Measurements from ENCODE around the gene TSPAN7. TPM values are rescaled to one million over a fixed set of nuclear protein-coding genes. Genes with fewer than 3 reads are reported as not detected.

TSPAN7 gene
- total RNA-seq, 1 experiment from 2014 or later: 3.5 TPM

DNA sequence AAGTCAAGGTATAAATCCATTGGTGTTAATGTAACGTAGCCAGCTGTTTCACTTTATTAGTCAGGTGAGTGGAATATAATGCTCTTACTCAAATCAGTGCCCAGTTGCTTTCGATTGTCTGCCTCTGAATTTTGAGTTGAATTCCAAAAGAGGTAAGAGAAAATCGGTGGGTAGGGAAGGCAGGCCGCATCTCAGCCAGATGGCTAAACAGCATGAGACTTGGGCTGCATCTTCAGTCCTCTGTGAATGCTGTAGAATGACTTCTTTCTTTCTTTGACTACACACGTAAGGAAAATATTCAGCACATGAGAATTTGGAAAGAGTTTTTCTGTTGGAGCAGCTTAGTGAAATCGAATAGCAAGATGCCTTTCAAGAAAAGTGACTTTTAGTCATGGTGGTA is 49.5 kb downstream of the TSPAN7 start:
- Histone ChIP-seq H3K4ac (ENCODE audit: low read depth, low read length) (no peak overlapping the region), H4K91ac (ENCODE audit: insufficient read length, low read depth, low read length) (no peak overlapping the region), H3K23ac (ENCODE audit: insufficient read length, low read depth, low read length) (no peak overlapping the region), H2BK20ac (ENCODE audit: low read depth, low read length, poor library complexity, severe bottlenecking) (no peak overlapping the region), H2AFZ (ENCODE audit: low read length) (no peak overlapping the region), H4K8ac (replicated peaks; ENCODE audit: insufficient read length, low read depth, low read length) (no peak overlapping the region), H4K5ac (ENCODE audit: insufficient read length, low read depth, low read length) (no peak overlapping the region), H3K23me2 (ENCODE audit: insufficient read length, low read depth, low read length, poor library complexity, severe bottlenecking) (no peaks in the 10 kb centered on the region), H2AK5ac (ENCODE audit: insufficient read length, low read length) (no peak overlapping the region), H3K79me2 (ENCODE audit: insufficient read depth, low read length) (no peaks in the 10 kb centered on the region), H3K9ac (ENCODE audit: extremely low read depth, insufficient read length, low read length) (no peak overlapping the region), H3K4me1 (ENCODE audit: insufficient read depth, low read length) (no peaks in the 10 kb centered on the region; the same call in 1 of the 2 replicates), H2BK5ac (ENCODE audit: insufficient read length, low read length) (no peak overlapping the region), H3K14ac (ENCODE audit: insufficient read depth, low read length) (no peak overlapping the region), H3K27ac (ENCODE audit: insufficient read length, low read depth, low read length) (no peak overlapping the region), H3K18ac (ENCODE audit: insufficient read length, low read depth, low read length) (no peak overlapping the region), H3T11ph (ENCODE audit: low read length) (no peak overlapping the region), H3K9me3 (ENCODE audit: control insufficient read depth, low read depth, low read length) (no peaks in the 10 kb centered on the region), H2BK120ac (ENCODE audit: low read depth, low read length, poor library complexity, severe bottlenecking) (no peak overlapping the region), H2BK15ac (ENCODE audit: low read depth, low read length) (no peak overlapping the region), H4K20me1 (ENCODE audit: control insufficient read depth, insufficient read depth, insufficient read length) (no peaks in the 10 kb centered on the region), H3K56ac (ENCODE audit: insufficient read length, low read depth, low read length) (no peak overlapping the region), H2BK12ac (ENCODE audit: insufficient read length, low read depth, low read length) (no peak overlapping the region), H3K4me2 (ENCODE audit: insufficient read depth, insufficient read length, low read length) (no peak overlapping the region), H3K27me3 (ENCODE audit: insufficient read depth, low read length) (no peaks in the 10 kb centered on the region), H3K79me1 (ENCODE audit: insufficient read depth, low read depth, low read length, poor library complexity, severe bottlenecking) (no peaks in the 10 kb centered on the region)
- Mint-ChIP-seq H3K27me3 (ENCODE audit: low read depth) (peaks cover 5% of the 10 kb centered on the region), H3K9me3 (peaks cover 45 to 53% of the 10 kb centered on the region in 2 experiments), H3K4me1 (peaks cover 5 to 7% of the 10 kb centered on the region in 2 experiments; a peak in 3 of 4 replicates), H3K4me3 (no peak overlapping the region), H3K27ac (0 out of 7 replicates have a peak overlapping the region, but pooled peaks of 2 of the 3 experiments have one; percentile 27 to 28), H3K36me3 (ENCODE audit: insufficient read depth in 1 of 3, low read depth in 3 of 3) (no peaks in the 10 kb centered on the region; a peak in 3 of 7 replicates)
- no CpG with 5 or more reads among the region's 6 CpGs for WGBS (ENCODE audit: extremely low coverage, insufficient read length, low lambda C conversion rate)
- no peak for DNase-seq
- TF ChIP-seq, protein P1, sequence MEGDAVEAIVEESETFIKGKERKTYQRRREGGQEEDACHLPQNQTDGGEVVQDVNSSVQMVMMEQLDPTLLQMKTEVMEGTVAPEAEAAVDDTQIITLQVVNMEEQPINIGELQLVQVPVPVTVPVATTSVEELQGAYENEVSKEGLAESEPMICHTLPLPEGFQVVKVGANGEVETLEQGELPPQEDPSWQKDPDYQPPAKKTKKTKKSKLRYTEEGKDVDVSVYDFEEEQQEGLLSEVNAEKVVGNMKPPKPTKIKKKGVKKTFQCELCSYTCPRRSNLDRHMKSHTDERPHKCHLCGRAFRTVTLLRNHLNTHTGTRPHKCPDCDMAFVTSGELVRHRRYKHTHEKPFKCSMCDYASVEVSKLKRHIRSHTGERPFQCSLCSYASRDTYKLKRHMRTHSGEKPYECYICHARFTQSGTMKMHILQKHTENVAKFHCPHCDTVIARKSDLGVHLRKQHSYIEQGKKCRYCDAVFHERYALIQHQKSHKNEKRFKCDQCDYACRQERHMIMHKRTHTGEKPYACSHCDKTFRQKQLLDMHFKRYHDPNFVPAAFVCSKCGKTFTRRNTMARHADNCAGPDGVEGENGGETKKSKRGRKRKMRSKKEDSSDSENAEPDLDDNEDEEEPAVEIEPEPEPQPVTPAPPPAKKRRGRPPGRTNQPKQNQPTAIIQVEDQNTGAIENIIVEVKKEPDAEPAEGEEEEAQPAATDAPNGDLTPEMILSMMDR (conservative IDR thresholded peaks at IDR 0.05): no peak

Measured in H9 (cell line).